Activated CD4-positive, alpha-beta T cell treated with anti-CD3 and anti-CD28 coated beads, Interleukin-2, amount 10 ng/mL, durations not matched to agents 24 days and 14 days (primary cell): ENCODE measurements around the gene LTBP4. TPM values are rescaled to one million over a fixed set of nuclear protein-coding genes. Genes with fewer than 3 reads are reported as not detected.

ENCODE experiments used
- DNase-seq: peaks from one replicate; pipeline ENCODE4 v3.0.0; 2022
- H3K27ac Mint-ChIP-seq: one replicate; pipeline ENCODE4 v1.8.0; 2022; ENCODE audit warnings: mild to moderate bottlenecking, mixed read lengths
- H3K27me3 Mint-ChIP-seq: one replicate; pipeline ENCODE4 v1.8.0; 2022; ENCODE audit warnings: mixed read lengths
- H3K36me3 Mint-ChIP-seq: one replicate; pipeline ENCODE4 v1.8.0; 2022; ENCODE audit warnings: low read depth, mild to moderate bottlenecking, mixed read lengths
- H3K4me1 Mint-ChIP-seq: one replicate; pipeline ENCODE4 v1.8.0; 2021; ENCODE audit warnings: mixed read lengths
- H3K4me3 Mint-ChIP-seq: one replicate; pipeline ENCODE4 v1.8.0; 2022; ENCODE audit warnings: mild to moderate bottlenecking, moderate library complexity, mixed read lengths
- H3K9me3 Mint-ChIP-seq: one replicate; pipeline ENCODE4 v1.8.0; 2021; ENCODE audit warnings: mixed read lengths
- intact Hi-C: fragments of 100-400 bp; cut with micrococcal nuclease; formaldehyde crosslinking; loops from one replicate; pipeline ENCODE4 v1.15.1; 2023
- total RNA-seq: library from RNA; stranded (reverse); gene quantifications from 2 replicates; pipeline ENCODE4 v1.2.3, GENCODE V29; 2022

LTBP4 gene
- total RNA-seq, 1 donor from 2014 or later, result 126 TPM

DNA sequence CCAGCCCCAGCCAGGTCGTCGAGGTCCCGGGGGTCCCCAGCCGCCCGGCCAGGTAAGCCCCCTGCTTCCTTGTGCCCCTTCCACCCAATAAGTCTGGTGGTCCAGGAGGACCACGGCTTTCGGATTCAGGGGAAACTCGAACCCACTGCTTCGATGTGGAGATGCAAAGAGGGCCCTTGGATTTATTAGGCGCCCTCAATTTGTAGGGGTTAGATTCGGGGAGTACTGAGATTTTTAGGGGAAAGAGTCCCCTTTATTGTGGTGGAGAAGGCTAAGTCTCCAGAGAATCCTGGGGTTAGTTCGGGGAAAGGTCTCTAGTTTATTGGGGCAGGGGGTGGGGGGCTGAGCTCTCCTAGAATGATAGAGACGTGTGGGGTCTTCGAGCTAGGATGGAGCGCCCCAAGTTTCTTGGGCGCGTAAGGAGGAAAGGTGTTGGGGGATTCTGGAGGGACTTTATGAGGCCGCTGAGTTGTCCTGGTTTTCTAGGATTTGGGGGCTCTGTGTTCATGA, 3.8 kb upstream of the LTBP4 start:
- peak overlapping the region; percentile 75 for H3K4me3 Mint-ChIP-seq
- peaks cover 42% of the 10 kb centered on the region for H3K4me1 Mint-ChIP-seq
- no peaks in the 10 kb centered on the region for H3K9me3 Mint-ChIP-seq
- no peak for DNase-seq
- H3K36me3 Mint-ChIP-seq, result no peaks in the 10 kb centered on the region
- H3K27me3 Mint-ChIP-seq, result peaks cover 39% of the 10 kb centered on the region
- intact Hi-C loops, result loop anchor here (10.0 kb wide), 1 partner anchor 293 kb away; no protein-coding TSS in a partner anchor
- no peak overlapping the region for H3K27ac Mint-ChIP-seq

- Mint-ChIP-seq H3K27me3 (peaks cover 44% of the 10 kb centered on the region), H3K36me3 (no peaks in the 10 kb centered on the region), H3K9me3 (no peaks in the 10 kb centered on the region), H3K27ac (no peak overlapping the region), H3K4me1 (peaks cover 49% of the 10 kb centered on the region), H3K4me3 (peak overlapping the region; percentile 55)
- intact Hi-C loops, result loop anchor here (1.0 to 10.0 kb wide), 4 partner anchors 49 to 294 kb away; no protein-coding TSS in a partner anchor
- peak; percentile 96 for DNase-seq
These were observed 2.9 kb upstream of the LTBP4 start for GRCh38 chr19:40598121-40598917.

DNA sequence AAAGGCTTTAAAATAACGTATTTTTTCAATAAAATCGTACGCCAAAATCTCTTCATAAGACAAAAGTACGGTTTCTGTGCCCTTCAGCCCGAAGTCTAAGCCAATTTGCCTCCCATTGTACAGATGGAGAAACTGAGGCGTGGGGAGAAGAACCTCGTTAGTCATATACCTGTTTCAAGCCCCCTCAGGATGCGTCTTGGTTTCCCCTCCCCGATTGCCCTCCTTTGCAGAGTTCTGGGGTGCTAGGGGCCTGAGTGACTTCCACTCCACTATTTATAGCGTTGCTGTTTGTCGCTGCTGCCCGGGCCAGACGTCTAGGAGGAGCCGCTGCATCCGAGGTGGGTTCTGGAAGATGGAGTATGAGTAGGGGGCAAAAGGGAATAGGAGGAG, 2.3 kb upstream of the LTBP4 start:
- H3K4me1 Mint-ChIP-seq, result peaks cover 53% of the 10 kb centered on the region
- H3K27me3 Mint-ChIP-seq, result peaks cover 44% of the 10 kb centered on the region
- peak overlapping the region; percentile 14 for H3K4me3 Mint-ChIP-seq
- no peak for DNase-seq
- intact Hi-C loops, result loop anchor here (1.0 to 10.0 kb wide), 4 partner anchors 50 to 294 kb away; no protein-coding TSS in a partner anchor
- peaks cover under 1% of the 10 kb centered on the region for H3K36me3 Mint-ChIP-seq
- no peak overlapping the region for H3K27ac Mint-ChIP-seq
- H3K9me3 Mint-ChIP-seq, result no peaks in the 10 kb centered on the region

DNA sequence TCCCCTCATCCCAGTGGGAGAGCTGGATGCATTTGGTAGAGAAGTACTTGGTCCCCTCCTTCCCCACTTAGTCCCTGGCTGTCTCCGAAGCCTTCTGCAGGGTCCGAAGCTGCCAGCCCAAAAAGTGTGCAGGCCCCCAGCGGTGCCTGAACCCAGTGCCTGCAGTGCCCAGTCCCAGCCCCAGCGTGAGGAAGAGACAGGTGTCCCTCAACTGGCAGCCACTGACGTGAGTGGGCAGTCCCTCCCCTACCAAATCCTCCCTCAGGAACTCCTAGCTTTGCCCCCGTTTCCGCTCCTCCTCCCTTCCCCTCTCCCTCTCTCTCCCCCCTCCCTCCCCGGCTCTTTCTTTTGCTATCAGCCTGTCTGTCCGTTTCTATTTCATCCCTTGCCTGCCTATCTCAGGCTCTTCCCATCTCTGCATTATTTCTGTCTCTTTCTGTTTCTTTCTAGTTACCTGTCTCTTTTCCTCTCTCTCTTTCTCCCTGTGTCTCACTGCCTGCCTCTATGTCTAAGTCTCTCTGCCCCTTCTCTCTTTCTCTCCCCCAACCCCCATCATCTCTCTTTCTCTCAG, 1.8 kb upstream of the LTBP4 start:
- H3K27ac Mint-ChIP-seq, result peak overlapping the region; percentile 59
- peaks cover 3% of the 10 kb centered on the region for H3K36me3 Mint-ChIP-seq

DNA sequence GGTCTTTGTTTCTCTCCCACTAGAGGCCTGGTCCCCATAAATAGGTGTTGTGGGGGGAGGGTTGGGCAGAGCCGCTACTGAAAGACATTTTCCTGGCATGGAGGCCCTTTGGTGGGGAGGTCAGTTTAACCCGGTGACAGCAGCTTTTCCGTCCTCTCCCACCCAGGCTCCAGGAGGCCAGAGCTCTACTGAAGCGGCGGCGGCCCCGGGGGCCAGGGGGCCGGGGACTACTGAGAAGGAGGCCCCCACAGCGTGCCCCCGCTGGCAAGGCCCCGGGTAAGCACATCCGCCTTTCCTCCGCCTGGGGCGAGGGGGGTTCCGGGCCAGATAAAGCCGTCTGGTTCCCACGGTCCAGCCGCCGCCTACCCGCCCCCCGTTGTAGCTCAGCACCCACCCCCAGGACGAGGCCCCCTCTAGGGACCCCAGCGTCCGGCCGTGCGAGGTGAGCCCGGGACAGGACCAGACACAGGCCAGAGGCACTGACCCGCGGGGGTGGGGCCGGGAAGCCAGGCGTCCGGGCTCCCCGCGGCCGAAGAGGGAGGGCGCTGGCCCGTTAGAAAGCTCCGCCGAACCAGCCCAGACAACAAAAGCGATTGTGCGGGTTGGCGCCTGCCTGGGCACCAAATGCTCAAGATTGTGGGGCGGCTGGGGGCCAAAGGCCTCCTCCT, 1.1 kb upstream of the LTBP4 start:
- H3K9me3 Mint-ChIP-seq, result no peaks in the 10 kb centered on the region
- H3K27ac Mint-ChIP-seq, result peak overlapping the region; percentile 59
- peaks cover 44% of the 10 kb centered on the region for H3K27me3 Mint-ChIP-seq
- DNase-seq, result peak; percentile 61
- peaks cover 3% of the 10 kb centered on the region for H3K36me3 Mint-ChIP-seq
- intact Hi-C loops, result loop anchor here (2.0 to 10.0 kb wide), 5 partner anchors 71 to 1285 kb away; partner anchors contain the start of gene ARHGEF1
- H3K4me3 Mint-ChIP-seq, result peak overlapping the region; percentile 74
- H3K4me1 Mint-ChIP-seq, result peaks cover 51% of the 10 kb centered on the region

More for the DNA sequence above, 1.8 kb upstream of the LTBP4 start:
- DNase-seq, result peak; percentile 72
- intact Hi-C loops, result loop anchor here (2.0 to 10.0 kb wide), 2 partner anchors 71 to 295 kb away; no protein-coding TSS in a partner anchor
- H3K4me1 Mint-ChIP-seq, result peaks cover 54% of the 10 kb centered on the region
- H3K9me3 Mint-ChIP-seq, result no peaks in the 10 kb centered on the region
- H3K4me3 Mint-ChIP-seq, result peak overlapping the region; percentile 74
- H3K27me3 Mint-ChIP-seq, result peaks cover 44% of the 10 kb centered on the region

DNA sequence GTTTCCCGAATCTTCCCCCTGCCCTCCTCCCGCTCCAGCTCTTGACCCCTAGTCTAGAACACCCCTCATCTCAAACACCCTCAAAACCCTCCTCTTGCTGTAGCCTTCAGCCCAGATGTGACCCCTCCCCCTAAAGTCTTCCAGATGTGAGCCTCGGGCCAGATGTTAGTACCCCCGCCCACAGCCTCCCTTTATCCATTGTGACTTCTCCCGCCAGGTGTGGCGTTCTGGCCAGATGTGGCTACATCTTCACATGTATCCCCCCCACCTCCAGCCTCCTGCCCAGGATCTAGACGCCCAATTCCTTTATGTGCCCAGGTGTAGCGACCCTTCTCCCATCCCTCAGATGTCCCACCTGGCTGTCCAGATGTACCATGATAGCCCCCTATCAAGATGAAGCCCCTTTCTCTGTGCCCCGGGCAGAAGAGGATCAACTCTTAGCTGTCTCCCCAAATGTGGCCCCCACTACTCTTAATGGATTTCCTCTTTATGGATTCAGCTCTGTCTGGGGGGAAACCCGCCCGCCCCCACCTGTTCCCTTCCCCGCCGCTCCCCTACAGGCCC, 517 bp upstream of the LTBP4 start:
- Mint-ChIP-seq H3K27ac (peak overlapping the region; percentile 53), H3K9me3 (no peaks in the 10 kb centered on the region), H3K4me3 (peak overlapping the region; percentile 66), H3K27me3 (peaks cover 44% of the 10 kb centered on the region), H3K4me1 (peaks cover 54% of the 10 kb centered on the region), H3K36me3 (peaks cover 3% of the 10 kb centered on the region)
- intact Hi-C loops, result loop anchor here (5.0 to 10.0 kb wide), 3 partner anchors 178 to 1284 kb away; partner anchors contain the start of gene ARHGEF1
- DNase-seq, result no peak

DNA sequence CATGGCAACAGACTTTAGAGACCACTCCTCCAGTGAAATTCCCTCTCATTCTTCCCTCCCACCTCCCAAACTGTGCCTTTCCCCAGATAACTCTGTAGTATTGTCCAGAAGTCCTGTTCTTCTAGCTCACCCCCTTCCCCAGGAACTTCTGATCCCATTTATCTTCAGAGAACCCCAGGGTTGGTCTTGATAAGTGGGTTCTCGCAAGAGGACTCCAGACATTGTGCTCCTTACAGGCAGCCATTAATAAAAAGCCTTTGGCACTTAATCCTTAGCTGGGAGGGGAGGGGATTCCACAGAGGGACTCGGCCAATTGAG, 1.9 kb downstream of the LTBP4 start:
- H3K4me1 Mint-ChIP-seq, result peaks cover 62% of the 10 kb centered on the region
- H3K9me3 Mint-ChIP-seq, result no peaks in the 10 kb centered on the region
- peaks cover 3% of the 10 kb centered on the region for H3K36me3 Mint-ChIP-seq
- peak overlapping the region; percentile 3 for H3K4me3 Mint-ChIP-seq
- no peak for DNase-seq
- peaks cover 31% of the 10 kb centered on the region for H3K27me3 Mint-ChIP-seq
- H3K27ac Mint-ChIP-seq, result peak overlapping the region; percentile 18
- intact Hi-C loops, result loop anchor here (5.0 to 10.0 kb wide), 3 partner anchors 181 to 1282 kb away; partner anchors contain the start of gene ARHGEF1

- H3K4me1 Mint-ChIP-seq, result peaks cover 60% of the 10 kb centered on the region
- peaks cover 3% of the 10 kb centered on the region for H3K36me3 Mint-ChIP-seq
These were observed 2.4 kb downstream of the LTBP4 start for GRCh38 chr19:40603389-40604170.

GRCh38 chr19:40604171-40604646, 3.0 kb downstream of the LTBP4 start:
- intact Hi-C loops, result loop anchor here (2.0 to 10.0 kb wide), 5 partner anchors 27 to 1281 kb away; partner anchors contain the start of genes ARHGEF1, BLVRB and SHKBP1
- Mint-ChIP-seq H3K9me3 (no peaks in the 10 kb centered on the region), H3K4me1 (peaks cover 60% of the 10 kb centered on the region), H3K27me3 (peaks cover 23% of the 10 kb centered on the region), H3K4me3 (peak overlapping the region; percentile 94), H3K36me3 (peaks cover 3% of the 10 kb centered on the region), H3K27ac (peak overlapping the region; percentile 92)
- DNase-seq, result no peak

More at GRCh38 chr19:40603389-40604170, 2.4 kb downstream of the LTBP4 start:
- peaks cover 27% of the 10 kb centered on the region for H3K27me3 Mint-ChIP-seq
- H3K4me3 Mint-ChIP-seq, result peak overlapping the region; percentile 94
- no peaks in the 10 kb centered on the region for H3K9me3 Mint-ChIP-seq
- peak overlapping the region; percentile 92 for H3K27ac Mint-ChIP-seq
- intact Hi-C loops, result loop anchor here (2.0 to 10.0 kb wide), 5 partner anchors 27 to 1281 kb away; partner anchors contain the start of genes ARHGEF1, BLVRB and SHKBP1
- peak; percentile 99 for DNase-seq

DNA sequence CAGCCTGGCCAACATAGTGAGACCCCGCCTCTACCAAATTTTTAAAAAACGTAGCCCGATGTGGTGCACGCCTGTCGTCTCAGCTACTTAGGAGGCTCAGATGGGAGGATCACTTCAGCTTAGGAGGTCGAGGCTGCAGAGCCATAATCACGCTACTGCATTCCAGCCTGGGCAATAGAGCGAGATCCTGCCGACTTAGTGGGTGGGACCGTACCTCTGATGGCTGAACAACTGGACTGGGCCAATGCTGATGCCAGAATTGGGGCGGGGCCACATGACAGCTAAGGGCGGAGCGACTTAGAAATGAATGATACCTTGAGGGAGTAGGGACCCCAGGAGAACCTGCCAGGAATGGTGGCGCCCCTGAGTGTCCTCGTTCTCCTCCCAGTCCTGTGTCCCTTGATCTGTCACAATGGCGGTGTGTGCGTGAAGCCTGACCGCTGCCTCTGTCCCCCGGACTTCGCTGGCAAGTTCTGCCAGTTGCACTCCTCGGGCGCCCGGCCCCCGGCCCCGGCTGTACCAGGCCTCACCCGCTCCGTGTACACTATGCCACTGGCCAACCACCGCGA, 3.6 kb downstream of the LTBP4 start:
- intact Hi-C loops, result loop anchor here (1.0 to 10.0 kb wide), 7 partner anchors 9 to 1280 kb away; partner anchors contain the start of genes ARHGEF1, BLVRB and SHKBP1
- DNase-seq, result peak; percentile 72
- Mint-ChIP-seq H3K36me3 (peaks cover 3% of the 10 kb centered on the region), H3K27ac (peak overlapping the region; percentile 90), H3K9me3 (no peaks in the 10 kb centered on the region), H3K4me3 (peak overlapping the region; percentile 94), H3K27me3 (peaks cover 18% of the 10 kb centered on the region), H3K4me1 (peaks cover 57% of the 10 kb centered on the region)

DNA sequence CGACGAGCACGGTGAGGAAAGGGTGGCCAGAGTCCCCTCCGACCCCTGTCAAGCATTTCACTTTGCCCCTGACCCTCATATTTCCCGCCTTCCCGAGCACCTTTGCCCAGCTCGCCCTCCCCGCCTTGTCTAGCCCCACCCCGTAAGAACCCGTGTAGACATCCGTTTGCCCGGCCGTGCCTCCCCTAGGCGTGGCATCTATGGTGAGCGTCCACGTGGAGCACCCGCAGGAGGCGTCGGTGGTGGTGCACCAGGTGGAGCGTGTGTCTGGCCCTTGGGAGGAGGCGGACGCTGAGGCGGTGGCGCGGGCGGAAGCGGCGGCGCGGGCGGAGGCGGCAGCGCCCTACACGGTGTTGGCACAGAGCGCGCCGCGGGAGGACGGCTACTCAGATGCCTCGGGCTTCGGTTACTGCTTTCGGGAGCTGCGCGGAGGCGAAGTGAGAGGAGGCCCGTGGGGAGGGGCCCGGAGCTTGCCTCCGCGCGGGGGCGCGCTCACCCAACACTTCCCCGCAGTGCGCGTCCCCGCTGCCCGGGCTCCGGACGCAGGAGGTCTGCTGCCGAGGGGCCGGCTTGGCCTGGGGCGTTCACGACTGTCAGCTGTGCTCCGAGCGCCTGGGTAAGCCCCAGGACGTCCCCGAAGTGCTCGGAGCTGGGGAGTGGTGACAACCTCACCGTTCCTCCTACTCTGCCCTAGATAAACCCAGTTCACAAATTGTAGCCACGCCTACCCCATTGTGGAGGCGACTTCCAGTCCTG, 4.2 kb downstream of the LTBP4 start:
- DNase-seq, result peak; percentile 95
- Mint-ChIP-seq H3K27ac (peak overlapping the region; percentile 90), H3K9me3 (no peaks in the 10 kb centered on the region), H3K4me1 (peaks cover 61% of the 10 kb centered on the region), H3K4me3 (peak overlapping the region; percentile 94), H3K27me3 (peaks cover 16% of the 10 kb centered on the region), H3K36me3 (peaks cover 3% of the 10 kb centered on the region)
- intact Hi-C loops, result loop anchor here (1.0 to 10.0 kb wide), 6 partner anchors 8 to 1279 kb away; partner anchors contain the start of genes ARHGEF1, BLVRB and SHKBP1
